Activated CD8-positive, alpha-beta memory T cell treated with anti-CD3 and anti-CD28 coated beads for 1 hour (primary cell): ENCODE results near the gene DDX3X.
"Not testable (repeated sequence)": the region's sequence is repeated elsewhere in the genome, so short reads cannot be mapped to it uniquely, and the experiment has no call there.

ENCODE experiments used
- DNase-seq, 2 donors: peaks; one replicate each; pipeline ENCODE4 v3.0.0-alpha.2; 2020; ENCODE audit warnings: low read depth in 1 of 2; ENCODE audit errors: extremely low read depth in 1 of 2

Gene DDX3X

GRCh38 chrX:41353985-41354384 lies 20.0 kb downstream of the DDX3X start:
- DNase-seq, result no peak

DNA sequence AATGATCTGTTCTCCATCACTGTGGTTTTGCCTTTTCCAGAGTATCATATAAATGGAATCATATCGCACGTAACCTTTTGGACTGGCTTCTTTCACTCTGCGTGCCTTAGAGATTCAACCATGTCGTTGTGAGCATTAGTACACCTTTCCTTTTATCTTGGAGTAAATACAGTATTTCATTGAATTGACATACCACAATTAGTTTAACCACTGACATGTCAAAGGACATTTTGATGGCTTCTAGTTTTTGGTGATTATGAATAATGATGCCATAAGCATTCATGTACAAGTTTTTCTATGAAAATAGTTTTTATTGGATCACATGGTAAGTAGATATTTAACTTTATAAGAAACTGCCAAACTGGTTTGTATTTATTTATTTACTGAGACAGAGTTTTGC lies 35.2 kb downstream of the DDX3X start:
- no peak for DNase-seq

- not testable (repeated sequence) for DNase-seq
Measured at GRCh38 chrX:41371575-41371974, 37.6 kb downstream of the DDX3X start.

DNA sequence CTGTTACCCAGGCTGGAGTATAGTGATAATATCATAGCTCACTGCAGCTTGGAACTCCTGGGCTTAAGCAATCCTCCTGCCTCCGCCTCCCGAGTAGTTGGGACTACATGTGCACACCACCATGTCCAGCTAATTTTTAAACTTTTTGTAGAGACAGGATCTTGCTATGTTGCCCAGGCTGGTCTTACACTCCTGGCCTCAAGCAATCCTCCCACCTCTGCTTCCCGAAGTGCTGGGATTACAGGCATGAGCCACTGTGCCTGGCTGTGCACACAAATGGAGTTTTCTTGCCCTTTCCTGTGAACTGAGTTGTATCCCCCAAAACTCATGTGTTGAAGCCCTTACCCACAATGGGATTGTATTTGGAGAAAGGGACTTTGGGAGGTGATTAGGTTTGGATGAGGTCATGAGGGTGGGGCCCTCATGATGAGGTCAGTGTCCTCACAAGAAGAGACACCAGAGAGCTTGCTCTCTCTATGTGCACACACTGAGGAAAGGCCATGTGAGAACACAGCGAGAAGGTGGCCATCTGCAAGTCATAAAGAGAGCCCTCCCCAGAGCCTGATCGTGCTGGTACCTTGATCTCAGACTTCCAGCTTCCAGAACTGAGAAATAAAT lies 40.1 kb downstream of the DDX3X start:
- no peak for DNase-seq

DNA sequence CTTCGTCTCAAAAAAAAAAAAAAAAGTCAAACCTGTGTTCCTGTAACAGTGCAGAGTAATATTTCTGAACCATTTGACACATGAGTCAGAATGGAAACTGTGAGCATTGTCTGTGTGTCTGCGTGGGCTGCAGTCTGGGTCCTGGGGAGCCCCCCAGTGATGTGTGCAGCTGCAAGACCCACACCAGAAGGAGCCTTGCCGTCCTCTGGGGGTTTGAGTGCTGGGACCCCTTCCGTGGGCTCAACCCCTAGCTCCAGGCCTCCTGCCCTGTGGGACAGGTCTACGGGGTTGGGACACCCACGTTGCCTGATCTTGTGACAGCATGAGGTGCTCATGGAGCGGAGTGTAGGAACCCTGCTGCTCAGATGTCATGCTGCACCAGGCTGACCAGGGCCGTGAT lies 43.7 kb downstream of the DDX3X start:
- no peak for DNase-seq

GRCh38 chrX:41381685-41382084 lies 47.7 kb downstream of the DDX3X start:
- DNase-seq, result no peak

DNA sequence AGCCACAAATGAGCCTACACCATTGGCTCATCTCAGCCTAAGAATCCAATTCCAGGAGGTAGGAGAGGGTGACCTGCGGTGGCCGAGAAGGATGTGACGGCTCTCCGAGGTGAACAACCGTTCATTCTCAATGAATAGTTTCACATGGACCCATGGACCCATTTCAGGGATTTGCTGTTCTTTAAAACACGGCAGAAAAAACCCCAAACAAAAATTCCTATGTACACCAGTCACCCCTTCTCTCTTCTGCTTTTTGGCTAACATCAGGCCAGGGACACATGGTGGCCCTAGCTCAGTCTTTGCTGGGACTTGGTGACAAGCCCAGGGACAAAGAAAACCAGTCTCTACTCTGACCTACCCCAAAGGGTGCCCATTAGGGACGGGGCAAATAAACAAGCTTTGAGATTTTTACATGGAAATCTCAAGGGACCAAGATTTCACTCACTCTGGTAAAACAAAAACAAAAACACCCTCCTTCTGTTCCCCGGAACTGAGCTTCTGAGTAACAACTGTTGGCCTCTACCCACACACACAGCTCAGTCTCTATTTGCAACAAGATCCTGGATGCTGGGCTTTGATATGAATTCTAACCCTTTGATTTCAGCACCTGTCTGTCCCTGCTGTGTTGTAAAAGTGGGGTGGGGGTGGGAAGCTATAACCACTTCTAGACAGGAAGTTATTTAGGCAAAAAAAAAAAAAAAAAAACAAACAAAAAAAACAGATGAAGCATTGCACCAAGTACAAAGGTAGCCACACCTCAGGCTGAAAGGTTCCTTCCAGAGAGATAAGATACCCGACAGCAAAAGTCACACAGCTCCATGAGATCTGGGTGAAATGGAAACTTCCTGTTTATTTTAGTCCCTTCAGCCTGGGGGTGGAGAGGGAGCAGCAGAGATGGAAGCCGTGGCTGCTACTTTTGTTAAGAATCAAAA lies 49.0 kb downstream of the DDX3X start:
- DNase-seq, result no peak

DNA sequence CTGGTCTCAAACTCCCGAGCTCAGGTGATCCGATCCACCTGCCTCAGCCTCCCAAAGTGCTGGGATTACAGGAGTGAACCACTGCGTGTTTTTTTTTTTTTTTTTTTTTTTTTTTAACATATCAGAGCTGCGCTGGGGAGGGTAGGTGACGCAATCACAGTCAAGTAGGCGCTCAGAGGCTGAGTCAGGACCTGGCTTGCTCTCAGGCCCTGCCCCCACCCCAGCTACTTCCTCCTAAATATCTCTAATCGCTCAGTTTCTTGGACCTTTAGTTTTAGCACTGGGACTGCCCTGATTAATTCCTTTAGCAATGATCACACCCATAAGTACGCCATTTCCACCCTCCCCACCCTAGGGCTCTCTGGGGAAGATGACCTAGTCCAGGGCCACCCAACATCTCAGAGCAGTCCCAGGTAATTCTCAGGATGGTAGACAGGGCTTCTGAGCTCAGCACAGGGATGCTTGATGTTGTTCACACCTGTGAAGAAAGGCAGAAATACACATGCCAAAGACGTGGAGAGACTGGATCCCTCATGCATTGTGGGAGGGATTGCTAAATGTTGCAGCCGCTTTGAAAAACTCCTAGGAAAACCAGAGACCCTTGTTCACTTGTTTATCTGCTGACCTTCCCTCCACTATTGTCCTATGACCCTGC lies 50.2 kb downstream of the DDX3X start:
- no peak for DNase-seq

DNA sequence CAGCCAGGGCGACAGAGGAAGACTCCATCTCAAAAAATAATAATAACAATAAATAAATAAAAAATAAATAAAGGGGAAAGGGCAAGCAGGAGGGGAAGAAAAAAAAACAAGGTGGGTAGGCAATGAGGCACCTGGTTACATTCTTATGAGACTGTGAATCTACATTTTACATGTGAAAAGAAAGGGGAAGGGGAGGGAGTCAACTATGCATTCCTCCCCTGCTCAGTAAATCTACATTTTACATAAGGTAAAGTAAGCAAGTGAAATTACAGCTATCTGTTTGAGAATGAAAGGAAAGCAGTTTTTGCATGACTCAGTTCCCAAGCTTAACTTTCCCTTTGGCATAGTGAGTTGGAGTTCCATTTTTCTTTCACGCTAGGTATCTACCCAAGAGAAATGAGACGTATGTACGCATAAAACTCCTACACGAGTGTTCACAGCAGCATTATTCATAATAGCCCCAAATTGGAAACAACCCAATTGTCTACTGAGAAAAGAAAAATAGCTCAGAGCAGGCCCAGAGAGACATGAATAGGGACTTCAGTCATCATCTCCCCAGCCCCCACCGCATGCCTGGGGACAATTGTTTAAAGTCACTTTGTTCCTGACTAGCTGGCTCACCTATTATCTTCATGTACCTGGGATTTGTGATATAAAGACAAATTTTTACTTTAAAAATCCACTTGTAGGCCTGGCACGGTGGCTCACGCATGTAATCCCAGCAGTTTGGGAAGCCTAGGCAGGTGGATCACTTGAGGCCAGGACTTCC lies 52.4 kb downstream of the DDX3X start:
- no peak for DNase-seq

DNA sequence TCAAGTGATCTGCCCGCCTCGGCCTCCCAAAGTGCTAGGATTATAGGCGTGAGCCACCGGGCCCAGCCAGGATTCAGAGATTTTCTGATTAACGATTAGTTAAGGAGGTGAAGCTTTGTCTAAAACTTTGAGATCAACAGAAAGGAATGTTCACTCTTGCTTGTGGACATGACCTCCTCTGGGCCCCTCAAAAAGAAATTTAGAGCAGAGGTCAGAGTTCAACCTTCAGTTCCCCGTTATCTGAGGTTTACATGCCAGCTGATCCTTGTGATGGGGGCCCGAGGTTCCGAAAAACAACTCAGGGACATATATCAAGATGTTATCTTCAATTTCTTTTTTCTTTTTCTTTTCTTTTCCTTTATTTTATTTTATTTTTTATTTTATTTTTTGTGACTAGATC lies 54.6 kb downstream of the DDX3X start:
- no peak for DNase-seq

DNA sequence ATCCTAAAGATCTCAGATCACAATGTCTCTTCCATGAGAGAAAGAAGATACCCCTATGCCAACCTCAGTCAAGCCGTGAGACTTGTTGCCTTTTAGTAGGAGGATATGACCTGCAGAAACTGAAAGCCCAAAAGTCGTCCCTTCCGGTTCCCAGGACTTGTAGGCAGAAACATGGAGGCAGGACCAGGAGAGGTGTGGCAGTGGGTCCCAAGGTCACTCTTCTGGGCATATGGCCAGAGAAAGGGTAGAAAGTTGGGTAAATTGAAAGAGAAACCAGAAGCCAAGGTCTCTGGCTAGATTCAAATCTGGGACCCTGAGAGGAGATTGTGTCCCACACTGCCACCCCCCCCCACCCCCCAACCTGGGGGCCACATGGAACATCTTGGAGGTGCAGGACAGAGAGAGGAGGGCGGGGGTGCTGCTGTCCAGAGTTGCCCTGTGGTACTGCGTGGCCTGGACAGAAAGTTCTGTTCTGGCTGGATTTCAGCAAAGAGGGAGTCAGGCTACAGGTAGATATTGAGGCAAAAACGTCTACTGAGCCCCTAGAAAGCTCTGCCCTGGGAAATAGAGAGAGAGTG lies 55.4 kb downstream of the DDX3X start:
- no peak for DNase-seq

DNA sequence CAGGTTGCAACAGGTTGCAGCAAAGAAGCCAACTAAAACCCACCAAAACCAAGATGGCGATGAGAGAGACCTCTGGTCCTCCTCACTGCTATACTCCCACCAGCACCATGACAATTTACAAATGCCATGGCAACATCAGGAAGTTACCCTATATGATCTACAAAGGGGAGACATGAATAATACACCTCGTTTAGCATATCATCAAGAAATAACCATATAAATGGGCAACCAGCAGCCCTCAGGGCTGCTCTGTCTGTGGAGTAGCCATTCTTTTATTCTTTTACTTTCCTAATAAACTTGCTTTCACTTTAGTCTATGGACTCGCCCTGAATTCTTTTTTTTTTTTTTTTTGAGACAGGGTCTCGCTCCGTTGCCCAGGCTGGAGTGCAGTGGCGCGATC lies 56.6 kb downstream of the DDX3X start:
- DNase-seq, result not testable (repeated sequence)

DNA sequence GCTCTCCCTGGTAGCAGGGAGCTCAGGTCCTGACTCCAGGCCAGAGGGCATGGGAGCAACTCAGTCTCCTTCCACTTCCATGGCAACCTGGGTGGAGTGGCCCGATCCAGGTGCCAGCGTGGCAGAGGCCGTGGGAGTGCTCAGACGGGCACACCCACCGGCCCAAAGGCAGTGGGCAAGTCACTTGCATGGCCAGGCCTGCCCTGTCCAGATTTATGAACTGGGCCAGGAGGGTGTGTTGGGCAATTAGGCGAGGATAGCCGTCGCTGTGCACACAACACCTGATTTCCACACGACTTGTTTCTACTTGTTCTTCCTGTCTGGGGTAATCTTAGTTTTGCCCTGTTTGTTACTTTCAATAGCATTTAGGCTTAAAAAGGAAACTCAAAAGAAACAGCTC lies 57.6 kb downstream of the DDX3X start:
- DNase-seq, result no peak

DNA sequence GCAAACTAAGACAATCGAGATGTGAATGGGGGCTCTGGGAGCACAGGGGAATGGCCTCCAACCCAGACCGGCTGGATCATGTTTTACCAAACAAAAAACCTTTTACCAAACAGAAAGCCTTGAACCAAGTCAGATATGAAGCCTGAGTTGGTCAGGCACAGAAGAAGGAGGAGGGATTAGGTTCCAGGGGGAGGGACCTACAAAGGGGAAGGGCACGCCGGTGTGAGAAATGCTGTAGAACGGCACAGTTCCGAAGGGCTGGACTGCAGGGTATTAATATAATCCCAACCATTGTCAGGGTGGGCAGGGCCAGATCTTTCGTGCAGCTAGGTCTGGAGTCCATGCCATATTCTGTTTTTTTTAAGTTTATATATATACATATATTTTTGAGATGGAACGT lies 60.3 kb downstream of the DDX3X start:
- DNase-seq, result no peak

GRCh38 chrX:41397219-41397618 lies 63.3 kb downstream of the DDX3X start:
- DNase-seq, result no peak

GRCh38 chrX:41397768-41398167 lies 63.8 kb downstream of the DDX3X start:
- no peak for DNase-seq

- DNase-seq, result not testable (repeated sequence)
Measured at GRCh38 chrX:41402556-41402955, 68.6 kb downstream of the DDX3X start.

DNA sequence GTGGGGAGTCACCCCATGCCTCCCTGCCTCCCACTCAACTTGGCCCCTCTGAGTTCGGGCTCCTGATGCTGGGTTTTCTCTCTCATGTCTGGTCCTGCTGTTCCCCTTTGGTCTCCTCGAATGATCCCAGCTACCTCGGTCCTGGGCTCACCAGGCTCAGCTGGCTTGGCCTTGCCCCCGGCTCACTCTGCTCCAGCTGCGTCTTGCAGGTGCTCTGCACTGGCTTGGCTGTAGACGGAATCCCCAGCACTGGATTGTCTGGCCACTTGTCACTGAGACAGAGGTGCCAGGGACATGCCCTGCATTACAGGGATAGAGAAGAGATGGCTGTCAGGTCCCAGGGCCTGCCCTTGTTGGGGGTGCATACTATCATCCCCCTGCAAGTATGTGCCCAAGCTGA lies 71.6 kb downstream of the DDX3X start:
- no peak for DNase-seq

- DNase-seq, result no peak
Measured at GRCh38 chrX:41406201-41406600, 72.2 kb downstream of the DDX3X start.

DNA sequence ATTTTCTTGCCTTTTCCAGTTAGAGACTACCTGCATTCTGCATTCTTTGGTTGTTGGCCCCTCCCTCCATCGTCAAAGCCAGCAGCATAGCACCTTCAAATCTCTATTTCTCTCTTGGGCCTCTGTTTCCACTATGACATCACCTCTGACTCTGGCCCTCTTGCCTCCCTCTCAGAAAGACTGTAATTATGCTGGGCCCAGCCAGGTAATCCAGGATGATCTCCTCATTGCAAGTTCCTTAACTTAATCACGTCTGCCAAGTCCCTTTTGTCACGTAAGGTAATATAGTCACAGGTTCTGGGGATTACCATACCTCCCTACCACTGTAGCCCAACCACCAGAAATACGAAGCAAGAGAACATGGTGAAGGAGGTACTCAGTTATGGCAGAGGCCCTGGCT lies 73.9 kb downstream of the DDX3X start:
- DNase-seq, result no peak

DNA sequence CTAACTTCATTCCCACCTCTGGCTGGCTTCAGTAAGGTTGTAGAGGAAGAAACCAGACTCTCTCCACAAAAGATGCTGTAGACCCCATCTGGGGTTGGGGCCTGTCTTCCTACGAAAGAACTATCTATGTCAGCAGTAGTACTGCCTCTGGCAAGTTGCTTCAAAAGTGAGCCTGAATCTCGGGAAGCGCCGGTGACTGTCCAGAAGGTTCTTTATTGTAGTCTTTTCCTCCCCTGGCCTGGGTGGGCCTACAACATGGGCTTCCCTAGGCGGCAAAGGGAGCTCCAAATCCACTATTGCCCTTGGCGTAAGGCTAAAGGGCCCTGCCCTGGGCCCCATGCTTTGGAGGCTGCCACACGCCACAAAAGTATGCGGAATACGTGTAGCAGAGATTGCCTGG lies 74.6 kb downstream of the DDX3X start:
- DNase-seq, result no peak
